DND-41 (cell line): ENCODE data around the gene THRB.

Source experiments
- ATAC-seq: fragments of 200-7000 bp; cut with Tn5 transposase; 3 replicates; pipeline ENCODE4 v1.9.1; 2021; ENCODE audit warnings: low read depth; ENCODE audit not compliant: insufficient read depth
- DNase-seq: peaks from one replicate; pipeline ENCODE4 v3.0.0-alpha.2; 2020
- H2AFZ ChIP-seq: 2 replicates; pipeline ENCODE4 v1.6.0; 2012; ENCODE audit warnings: low read depth, low read length
- H3K27ac ChIP-seq: 2 replicates; pipeline ENCODE4 v1.5.1; 2012; ENCODE audit warnings: low read length, inconsistent platforms
- H3K27me3 ChIP-seq: fragments of 200-600 bp; sonication (generic); 2 replicates; pipeline ENCODE4 v1.6.0; 2012; ENCODE audit warnings: low read length, mild to moderate bottlenecking, inconsistent platforms; ENCODE audit not compliant: insufficient read depth, poor library complexity
- H3K36me3 ChIP-seq: 2 replicates; pipeline ENCODE4 v1.5.1; 2012; ENCODE audit warnings: low read length, inconsistent platforms; ENCODE audit not compliant: insufficient read depth
- H3K4me1 ChIP-seq: 2 replicates; pipeline ENCODE4 v1.5.1; 2012; ENCODE audit warnings: mild to moderate bottlenecking, low read length; ENCODE audit not compliant: insufficient read depth
- H3K4me2 ChIP-seq: 2 replicates; pipeline ENCODE4 v1.6.0; 2012; ENCODE audit warnings: mild to moderate bottlenecking, moderate library complexity, low read length, inconsistent platforms; ENCODE audit not compliant: insufficient read depth
- H3K4me3 ChIP-seq, 2 experiments: fragments of 200-600 bp in 1 of 2; shearing (Covaris generic) in 1 of 2; 2 replicates each; pipeline ENCODE4 v1.5.1; 2012 to 2016; ENCODE audit warnings: inconsistent platforms in 2 of 2, low read length in 2 of 2, mild to moderate bottlenecking in 2 of 2, low read depth in 1 of 2, moderate library complexity in 1 of 2
- H3K79me2 ChIP-seq: 2 replicates; pipeline ENCODE4 v1.6.0; 2012; ENCODE audit warnings: low read length, inconsistent platforms; ENCODE audit not compliant: insufficient read depth
- H3K9ac ChIP-seq: 2 replicates; pipeline ENCODE4 v1.6.0; 2012; ENCODE audit warnings: low read depth, mild to moderate bottlenecking, inconsistent platforms, low read length, moderate library complexity
- H3K9me3 ChIP-seq: 2 replicates; pipeline ENCODE4 v1.5.1; 2012; ENCODE audit warnings: low read length, moderate library complexity, mild to moderate bottlenecking, inconsistent platforms; ENCODE audit not compliant: insufficient read depth, severe bottlenecking
- H4K20me1 ChIP-seq: 2 replicates; pipeline ENCODE4 v1.6.0; 2012; ENCODE audit warnings: low read length; ENCODE audit not compliant: insufficient read depth
- EZH2 ChIP-seq: IDR thresholded peaks from 3 replicates; pipeline ENCODE4 v1.6.1; 2012; ENCODE audit warnings: borderline replicate concordance, low read depth, mild to moderate bottlenecking, moderate library complexity, low read length, inconsistent platforms; ENCODE audit not compliant: severe bottlenecking
- TF ChIP-seq, protein P1 (sequence below): IDR thresholded peaks from 2 replicates; pipeline ENCODE4 v1.5.1; 2012; ENCODE audit warnings: borderline replicate concordance, low read length, moderate library complexity, mild to moderate bottlenecking; ENCODE audit not compliant: poor library complexity, severe bottlenecking; ENCODE audit errors: extremely low read depth

THRB gene

DNA sequence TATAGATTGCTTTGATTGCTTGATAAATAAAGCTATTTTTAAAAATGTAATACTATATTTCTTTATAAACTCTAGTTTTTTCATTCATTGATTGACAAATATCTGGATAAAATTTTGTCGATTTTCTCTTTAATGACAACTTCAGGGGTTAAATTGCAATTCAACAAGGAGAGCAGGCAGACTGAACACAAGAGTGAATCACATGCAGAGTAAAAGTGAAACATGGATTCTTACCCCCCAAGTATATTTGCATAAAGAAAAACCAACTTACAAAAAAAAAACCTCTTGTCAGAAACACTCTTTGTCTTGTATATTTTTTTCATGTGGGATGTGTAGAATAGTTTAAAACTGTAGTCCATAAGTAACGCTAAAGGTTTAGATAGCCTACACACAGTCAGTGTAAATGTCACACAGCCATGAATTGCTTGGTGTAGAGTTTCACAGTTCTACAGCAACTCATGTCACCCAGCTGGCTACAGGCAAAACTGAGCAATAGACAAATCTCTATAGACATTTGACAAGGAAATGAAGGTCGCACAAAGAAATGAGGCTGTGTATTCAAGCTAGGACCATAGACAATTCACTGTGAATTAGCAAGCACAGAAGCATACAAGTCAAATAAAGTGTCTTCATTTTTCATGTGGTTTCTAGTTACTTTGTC is 141.6 kb downstream of the THRB start:
- ATAC-seq: no peak
- H3K79me2 ChIP-seq: no peaks in the 10 kb centered on the region
- H3K9ac ChIP-seq: no peak overlapping the region
- TF ChIP-seq, protein P1, sequence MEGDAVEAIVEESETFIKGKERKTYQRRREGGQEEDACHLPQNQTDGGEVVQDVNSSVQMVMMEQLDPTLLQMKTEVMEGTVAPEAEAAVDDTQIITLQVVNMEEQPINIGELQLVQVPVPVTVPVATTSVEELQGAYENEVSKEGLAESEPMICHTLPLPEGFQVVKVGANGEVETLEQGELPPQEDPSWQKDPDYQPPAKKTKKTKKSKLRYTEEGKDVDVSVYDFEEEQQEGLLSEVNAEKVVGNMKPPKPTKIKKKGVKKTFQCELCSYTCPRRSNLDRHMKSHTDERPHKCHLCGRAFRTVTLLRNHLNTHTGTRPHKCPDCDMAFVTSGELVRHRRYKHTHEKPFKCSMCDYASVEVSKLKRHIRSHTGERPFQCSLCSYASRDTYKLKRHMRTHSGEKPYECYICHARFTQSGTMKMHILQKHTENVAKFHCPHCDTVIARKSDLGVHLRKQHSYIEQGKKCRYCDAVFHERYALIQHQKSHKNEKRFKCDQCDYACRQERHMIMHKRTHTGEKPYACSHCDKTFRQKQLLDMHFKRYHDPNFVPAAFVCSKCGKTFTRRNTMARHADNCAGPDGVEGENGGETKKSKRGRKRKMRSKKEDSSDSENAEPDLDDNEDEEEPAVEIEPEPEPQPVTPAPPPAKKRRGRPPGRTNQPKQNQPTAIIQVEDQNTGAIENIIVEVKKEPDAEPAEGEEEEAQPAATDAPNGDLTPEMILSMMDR: no peak
- TF ChIP-seq EZH2: no peak
- no peak for DNase-seq
- H2AFZ ChIP-seq: no peak overlapping the region
- no peak overlapping the region for H3K4me2 ChIP-seq
- no peaks in the 10 kb centered on the region for H3K4me1 ChIP-seq
- H3K27me3 ChIP-seq: no peaks in the 10 kb centered on the region
- H4K20me1 ChIP-seq: no peaks in the 10 kb centered on the region
- no peaks in the 10 kb centered on the region for H3K9me3 ChIP-seq
- H3K27ac ChIP-seq: no peak overlapping the region
- H3K36me3 ChIP-seq: no peaks in the 10 kb centered on the region
- H3K4me3 ChIP-seq: no peak overlapping the region

DNA sequence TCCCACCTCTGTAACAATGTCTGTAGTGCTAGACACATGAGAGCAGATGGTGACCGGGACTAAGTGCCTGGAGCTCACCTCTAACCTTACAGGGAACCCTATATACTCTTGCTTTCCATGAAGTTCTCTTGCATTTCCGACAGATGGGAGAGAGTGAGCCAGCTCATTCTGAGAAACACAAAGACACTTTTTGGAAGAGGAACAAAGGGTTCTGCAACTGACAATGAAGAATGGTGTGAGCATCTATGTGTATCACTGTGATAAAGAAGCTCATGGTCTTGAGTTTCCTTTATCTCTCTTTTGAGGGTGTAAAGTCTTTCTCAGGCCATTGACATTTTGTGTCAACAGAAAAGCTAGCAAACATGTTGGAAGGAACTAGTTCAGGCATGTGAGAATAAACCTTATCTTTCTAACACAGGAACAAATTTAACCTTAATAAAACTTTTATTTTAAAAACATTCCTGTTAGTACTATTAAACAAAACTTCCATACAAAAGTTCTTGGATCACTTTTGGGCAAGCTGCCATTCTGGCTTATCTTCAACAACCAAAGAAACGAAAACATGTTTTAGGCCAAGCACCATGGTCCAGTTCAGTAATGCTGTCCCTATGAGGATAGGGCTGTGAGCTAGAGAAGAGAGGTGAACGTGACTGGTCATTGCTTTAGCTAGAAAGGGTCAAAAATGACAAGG is 142.7 kb downstream of the THRB start:
- H3K36me3 ChIP-seq: no peaks in the 10 kb centered on the region
- no peaks in the 10 kb centered on the region for H3K27me3 ChIP-seq
- H3K9me3 ChIP-seq: no peaks in the 10 kb centered on the region
- no peak for ATAC-seq
- TF ChIP-seq, protein P1: no peak
- TF ChIP-seq EZH2: no peak
- H3K4me2 ChIP-seq: no peak overlapping the region
- H3K4me3 ChIP-seq: no peak overlapping the region
- H3K27ac ChIP-seq: no peak overlapping the region
- H4K20me1 ChIP-seq: no peaks in the 10 kb centered on the region
- no peaks in the 10 kb centered on the region for H3K4me1 ChIP-seq
- DNase-seq: no peak
- H3K9ac ChIP-seq: no peak overlapping the region
- no peak overlapping the region for H2AFZ ChIP-seq
- H3K79me2 ChIP-seq: no peaks in the 10 kb centered on the region

DNA sequence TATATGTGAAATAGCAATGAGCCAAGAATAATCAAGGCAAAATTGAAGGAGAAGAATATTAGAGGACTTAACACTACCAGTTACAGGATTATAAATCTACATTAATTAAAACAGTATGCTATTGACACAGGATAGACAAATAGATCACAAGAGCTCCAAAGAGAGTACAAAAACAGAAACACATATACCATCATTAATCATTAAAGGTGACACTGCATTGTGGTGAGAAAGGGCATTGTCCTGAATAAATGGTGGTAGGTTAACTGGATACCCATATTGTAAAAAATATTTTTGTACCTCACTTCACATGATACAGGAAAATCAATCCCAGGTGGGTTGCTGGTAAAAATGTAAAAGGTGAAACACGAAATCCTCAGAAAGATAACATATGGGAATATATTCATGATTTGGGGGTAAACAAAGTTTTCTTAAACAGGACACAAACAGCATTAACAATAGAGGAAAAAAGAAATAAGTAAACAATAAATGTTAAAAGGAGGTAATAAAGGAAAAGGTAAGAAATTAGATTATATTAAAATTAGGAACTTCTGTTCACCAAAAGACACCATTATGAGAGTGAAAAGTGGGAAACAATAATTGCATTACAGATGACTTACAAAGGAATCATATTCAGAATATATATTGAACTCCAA is 145.2 kb downstream of the THRB start:
- no peak for TF ChIP-seq EZH2
- TF ChIP-seq, protein P1: no peak
- Histone ChIP-seq H3K4me3 (no peak overlapping the region), H4K20me1 (no peaks in the 10 kb centered on the region), H3K27me3 (no peaks in the 10 kb centered on the region), H3K9me3 (no peaks in the 10 kb centered on the region), H3K4me2 (no peak overlapping the region), H3K36me3 (no peaks in the 10 kb centered on the region), H3K27ac (no peak overlapping the region), H2AFZ (no peak overlapping the region), H3K4me1 (no peaks in the 10 kb centered on the region), H3K79me2 (no peaks in the 10 kb centered on the region), H3K9ac (no peak overlapping the region)
- ATAC-seq (no peak), DNase-seq (no peak)
